ENCODE data around the gene GMDS. TPM values are rescaled to one million over a fixed set of nuclear protein-coding genes. Genes with fewer than 3 reads are reported as not detected.

Gene GMDS
- total RNA-seq, 1 experiment from 2014 or later: 23.2 TPM

DNA sequence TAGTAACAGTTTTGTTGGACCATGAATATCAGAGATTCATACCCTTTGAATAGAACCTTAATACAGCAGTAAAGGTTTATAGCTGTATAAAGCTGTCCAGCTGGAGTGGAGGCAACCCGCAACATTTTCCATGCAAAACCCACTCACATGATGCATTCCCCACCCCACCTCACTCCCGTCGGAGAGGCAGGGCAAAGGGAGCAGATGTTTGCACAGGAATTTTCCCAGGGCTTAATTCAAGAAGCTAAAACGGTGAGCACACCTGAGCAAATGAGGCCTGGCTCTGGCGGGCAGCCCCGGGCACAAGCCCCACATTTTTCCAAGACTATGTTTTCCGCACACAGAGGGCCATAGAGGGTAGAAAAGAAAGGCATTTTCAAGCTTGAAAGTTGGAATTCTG, 444.0 kb downstream of the GMDS start:
- no peak for DNase-seq (ENCODE audit: low read depth)

DNA sequence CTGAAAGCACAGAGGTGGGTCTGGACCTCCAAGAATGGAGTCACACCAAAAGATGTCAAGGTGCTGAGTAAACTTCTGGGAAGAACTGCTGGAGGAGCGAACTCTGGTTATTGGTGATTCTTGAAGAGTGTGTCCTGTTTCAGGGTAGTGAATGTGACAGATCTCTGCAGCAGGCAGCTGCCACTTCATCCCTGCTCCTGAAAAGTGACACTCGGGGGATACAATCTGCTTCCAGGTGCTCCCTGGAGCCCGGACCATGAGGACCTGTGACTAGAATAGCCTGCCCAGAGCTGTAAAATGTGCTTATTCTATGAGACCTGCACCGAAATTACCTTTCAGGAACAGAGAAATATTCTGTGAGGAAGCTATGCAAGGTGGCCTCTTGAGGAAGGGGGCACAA, 444.6 kb downstream of the GMDS start:
- DNase-seq (ENCODE audit: low read depth): no peak

DNA sequence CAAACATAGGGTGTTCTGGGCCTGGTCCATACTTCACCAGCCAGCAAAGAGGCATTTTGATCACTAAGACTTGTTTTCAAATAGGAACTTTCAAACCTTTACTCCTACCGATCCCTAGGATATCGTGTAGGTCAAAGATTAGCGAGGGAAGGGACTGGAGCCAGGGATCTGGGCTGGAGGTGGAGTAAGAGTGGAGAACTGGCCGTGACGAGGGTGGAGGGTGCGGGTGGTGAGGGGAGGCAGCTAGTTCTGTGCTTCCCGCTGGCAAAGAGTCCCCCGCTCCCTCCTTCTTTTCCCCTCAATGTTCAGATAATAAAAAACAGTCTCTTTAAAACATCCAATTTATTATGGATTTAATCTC, 446.5 kb downstream of the GMDS start:
- no peak for DNase-seq (ENCODE audit: low read depth)

DNA sequence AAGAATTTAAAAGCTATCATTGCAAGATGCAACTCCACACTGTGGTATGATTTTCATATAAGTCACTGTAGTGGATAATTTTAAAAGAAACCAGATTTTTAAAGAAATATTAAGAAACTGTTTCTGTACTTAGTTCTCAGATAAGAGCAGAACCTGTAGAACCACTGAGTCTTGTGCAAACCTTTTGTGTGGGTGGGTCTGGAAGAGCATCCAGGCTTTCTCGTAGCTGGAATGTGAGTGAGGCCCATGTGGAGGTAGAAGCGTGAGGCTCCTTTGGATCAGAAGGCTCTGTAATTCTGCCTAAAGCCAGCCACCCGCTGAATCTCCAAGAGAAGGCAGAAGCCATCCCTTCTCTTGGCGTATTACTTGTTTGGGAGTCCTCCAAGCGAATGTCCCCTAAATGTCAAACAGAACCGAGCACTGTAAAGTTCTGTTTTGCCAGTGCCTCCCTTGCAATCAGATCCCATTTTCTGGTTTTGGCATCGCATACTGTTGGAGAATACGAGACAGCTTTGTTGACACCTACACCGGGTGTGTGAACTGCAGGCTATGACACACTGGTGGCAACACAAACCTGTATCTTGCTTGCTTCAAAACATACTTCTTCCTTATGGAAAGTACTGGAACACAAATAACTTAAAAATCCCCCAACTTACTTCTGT, 447.0 kb downstream of the GMDS start:
- DNase-seq (ENCODE audit: low read depth): no peak

DNA sequence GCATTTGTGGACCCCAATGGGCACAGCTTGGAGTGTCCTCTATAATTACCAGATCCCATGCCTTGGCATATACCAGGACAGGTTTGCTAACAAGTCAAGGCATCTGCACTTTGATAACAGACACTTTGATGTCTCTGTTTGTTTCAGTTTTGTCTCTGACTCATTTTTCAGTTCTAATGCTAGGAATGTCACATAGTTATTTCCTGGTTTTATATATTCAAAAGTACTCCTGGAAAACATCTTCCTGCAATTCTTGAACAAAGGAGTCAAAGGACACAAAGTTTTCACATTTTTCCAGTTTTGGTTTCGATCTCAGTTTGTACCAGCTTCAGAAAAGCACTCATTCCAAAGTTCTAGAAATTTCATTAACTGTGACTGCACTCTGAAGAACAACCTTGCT, 447.6 kb downstream of the GMDS start:
- peak; percentile 63 for DNase-seq (ENCODE audit: low read depth)

DNA sequence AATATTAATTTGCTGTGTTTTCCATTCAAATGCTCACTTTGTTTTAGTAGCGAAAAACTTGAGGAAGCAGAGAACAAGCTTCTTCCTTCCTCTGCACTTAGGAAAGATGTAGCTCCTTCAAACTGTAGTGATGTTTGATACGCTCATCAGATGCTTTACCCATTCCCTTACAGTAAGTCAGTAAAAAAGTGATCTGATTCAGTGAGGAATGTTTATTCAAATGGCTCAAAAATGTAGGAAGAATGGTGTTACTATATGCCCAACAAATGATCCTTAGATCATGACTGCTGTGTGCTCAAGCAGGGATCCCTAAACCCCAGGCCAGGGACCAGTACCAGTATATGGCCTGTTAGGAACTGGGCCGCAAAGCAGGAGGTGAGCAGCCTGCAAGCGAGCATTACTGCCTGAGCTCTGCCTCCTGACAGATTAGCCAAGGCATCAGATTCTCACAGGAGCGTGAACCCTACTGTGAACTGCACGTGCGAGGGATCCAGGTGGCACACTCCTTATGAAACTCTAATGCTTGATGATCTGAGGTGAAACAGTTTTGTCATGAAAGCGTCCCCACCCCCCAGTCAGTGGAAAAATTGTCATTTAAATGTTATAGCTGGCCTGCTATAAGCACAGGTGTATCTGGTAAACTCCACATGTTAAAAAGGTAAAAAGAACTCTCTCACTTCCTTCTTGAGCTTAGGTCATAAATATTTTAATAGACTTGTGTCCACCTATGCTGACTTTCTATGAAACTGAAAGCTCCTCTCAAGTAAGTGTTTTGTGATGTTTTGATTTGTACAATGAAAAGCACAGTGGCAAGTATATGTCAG, 448.5 kb downstream of the GMDS start:
- DNase-seq (ENCODE audit: low read depth): no peak

DNA sequence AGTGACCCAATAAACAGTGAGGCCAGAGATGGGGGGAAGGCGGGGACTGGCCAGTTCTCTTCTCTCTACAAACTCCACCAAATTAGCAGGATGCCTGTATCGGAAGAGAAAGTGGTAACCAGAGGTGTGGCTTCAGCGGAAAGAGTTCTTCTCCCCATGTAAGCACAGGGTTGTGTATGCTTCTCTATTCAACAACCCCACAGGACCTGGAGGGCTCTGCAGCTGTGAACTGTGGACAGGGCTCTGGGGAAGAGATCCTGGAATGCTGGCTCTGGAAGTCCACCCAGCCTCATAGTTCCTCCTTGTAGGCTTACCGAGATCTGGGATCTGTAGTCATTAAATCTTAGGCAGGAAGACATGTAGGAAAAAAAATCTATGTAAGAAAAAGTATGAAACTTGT, 449.5 kb downstream of the GMDS start:
- no peak for DNase-seq (ENCODE audit: low read depth)

DNA sequence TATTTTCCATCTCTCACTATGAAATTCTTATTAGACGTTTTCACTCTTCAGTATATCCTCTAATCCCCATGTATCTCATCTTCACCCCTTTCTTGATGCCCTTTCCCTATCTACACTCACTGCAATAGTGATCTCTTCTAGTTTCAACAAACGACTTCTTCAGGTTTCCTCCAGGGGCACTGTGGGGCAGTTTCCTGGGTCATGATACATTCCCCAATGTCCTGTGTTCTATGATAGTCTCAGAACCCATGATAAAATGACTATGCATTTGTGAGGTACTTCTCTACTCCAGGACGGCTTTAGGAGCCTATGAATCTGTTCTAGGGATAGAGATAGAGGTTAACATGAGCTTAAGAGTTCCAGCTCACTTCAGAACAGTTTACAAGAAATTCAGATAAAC, 452.4 kb downstream of the GMDS start:
- DNase-seq (ENCODE audit: low read depth): peak; percentile 52

DNA sequence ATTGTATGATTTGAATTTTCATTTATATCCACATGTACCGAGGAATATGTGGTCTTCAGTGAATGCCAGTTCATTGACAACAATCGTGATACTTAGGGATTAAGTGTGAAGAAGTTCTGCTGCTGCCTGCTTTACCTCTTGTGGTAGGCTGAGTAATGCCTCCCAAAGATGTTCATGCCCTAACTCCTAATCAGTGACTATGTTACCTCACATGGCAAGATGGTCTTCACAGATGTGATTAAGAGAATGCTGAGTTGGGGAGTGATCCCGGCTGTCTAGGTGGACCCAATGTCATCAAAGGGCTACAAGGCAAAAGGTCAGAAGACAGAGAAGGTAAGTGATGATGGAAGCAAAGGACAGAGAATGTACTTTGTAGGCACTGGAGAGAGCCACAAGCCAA, 454.7 kb downstream of the GMDS start:
- DNase-seq (ENCODE audit: low read depth): no peak

DNA sequence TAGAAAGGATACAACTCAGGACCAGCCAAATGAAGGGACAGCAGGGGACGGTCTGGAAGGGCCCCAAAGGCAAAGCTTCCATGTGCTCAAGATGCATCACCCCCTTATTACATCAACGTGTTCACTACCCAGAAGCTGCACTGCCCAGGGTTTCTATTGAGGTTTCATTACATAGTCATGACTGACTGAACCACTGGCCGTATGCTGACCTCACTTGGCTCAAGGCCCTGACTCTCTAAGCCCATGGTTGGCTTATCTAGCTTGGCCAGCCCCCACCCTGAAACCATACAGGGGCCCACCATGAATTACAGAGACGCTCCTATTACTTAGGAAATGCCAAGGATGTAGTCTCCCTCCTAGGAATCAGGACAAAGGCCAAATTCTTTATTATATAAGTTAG, 456.3 kb downstream of the GMDS start:
- DNase-seq (ENCODE audit: low read depth): peak; percentile 84

DNA sequence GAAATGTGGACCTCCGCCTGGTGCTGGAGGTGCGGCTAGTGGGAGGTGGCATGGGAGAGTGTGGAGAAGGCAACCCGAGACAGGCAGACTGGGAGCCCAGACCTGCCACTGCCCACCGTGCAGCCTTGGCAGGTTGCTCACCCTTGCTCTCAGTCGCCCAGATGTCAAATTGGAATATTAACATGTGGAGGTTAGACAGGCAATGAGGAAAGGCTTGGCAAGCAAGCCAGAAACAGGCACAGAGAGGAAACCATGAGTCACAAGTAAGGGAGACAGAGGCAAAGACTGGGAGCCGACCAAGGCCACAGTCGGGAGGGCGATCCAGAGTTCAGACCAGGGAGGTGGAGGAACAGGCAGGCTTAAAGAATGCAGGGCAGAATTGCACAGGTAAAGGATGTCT, 457.5 kb downstream of the GMDS start:
- peak; percentile 90 for DNase-seq (ENCODE audit: low read depth)

DNA sequence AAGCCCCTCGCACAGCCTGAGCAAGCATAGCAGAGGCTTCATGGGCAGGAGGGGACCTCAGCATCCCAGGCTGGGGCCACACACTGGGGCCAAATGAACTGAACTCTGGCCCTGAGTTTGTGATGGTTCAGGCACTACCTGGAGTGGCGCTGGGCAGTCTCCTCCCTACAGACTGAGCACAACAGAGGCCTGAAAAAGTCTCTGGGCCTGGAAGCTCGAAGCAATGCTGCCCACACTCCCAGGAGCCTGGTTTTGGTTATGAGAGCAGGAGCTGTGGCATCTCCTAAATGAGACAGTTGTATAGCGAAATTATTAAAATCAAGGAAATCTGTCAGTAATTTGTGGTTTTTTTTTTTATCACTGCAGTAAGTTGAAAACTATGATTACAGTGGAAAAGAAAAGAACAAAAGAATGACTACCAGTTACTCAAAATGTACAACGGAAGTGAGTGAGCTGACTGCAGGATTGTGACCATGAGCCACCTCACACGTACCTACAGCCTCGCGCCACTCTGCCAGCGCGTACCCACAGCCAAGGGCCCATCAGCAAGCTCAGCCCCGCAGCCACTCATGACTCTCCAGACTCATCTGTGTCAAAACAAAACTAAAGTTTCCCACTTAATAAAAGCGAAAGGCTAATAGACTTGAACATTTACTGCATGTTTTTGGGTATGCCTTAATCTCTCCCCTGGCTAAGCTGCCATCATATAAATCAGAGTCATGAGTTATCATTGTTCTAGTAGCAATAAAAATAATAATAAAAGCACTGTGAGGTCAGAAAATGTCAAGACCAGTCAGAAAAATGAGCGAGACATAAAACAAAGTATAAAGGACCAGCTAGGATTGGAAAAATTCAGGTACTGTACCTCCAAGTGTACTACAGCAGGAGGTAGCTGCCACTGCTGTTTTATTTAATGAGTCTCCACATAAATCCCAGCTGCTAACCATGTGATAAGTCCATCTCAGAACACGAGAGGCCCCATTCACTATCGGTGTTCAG, 458.7 kb downstream of the GMDS start:
- DNase-seq (ENCODE audit: low read depth): peak; percentile 25

DNA sequence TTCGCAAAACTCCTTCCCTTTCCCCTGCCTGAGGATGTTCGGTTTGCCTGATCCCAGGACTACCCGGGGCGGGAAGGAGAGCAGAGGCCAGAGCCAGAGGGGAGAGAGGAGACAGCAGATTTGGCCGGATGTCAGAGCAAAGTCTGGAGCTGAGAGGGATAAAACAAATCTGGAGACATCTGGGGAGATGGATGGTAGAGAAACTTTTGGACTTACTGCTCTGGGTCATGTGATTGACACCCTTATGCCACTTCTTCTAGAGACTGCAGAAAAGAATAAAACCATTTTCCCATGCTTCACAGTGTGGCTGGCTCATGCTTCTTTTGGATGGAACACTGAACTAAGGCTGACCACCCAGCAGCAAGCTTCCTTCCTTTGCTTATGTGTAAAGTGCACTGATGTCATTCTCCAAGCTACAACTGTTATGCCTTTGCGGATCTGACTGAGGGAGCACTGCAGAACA, 461.0 kb downstream of the GMDS start:
- no peak for DNase-seq (ENCODE audit: low read depth)

DNA sequence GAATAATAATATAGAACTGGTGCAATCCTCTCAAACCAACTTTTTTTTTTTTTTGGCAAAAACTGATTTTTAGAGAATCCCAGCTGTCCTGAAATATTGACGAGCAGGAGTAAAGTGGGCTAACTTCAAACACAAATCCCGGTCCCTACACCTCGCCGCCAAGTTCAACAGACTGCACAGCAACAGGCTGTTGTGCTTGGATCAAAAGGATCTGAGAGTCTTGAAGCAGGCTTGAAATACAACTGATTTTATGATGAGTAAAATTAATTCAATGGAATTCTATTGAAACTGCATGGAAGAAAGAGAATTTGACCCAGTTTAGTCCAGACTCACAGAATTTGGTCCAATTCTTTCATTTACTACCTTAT, 463.6 kb downstream of the GMDS start:
- no peak for DNase-seq (ENCODE audit: low read depth)

DNA sequence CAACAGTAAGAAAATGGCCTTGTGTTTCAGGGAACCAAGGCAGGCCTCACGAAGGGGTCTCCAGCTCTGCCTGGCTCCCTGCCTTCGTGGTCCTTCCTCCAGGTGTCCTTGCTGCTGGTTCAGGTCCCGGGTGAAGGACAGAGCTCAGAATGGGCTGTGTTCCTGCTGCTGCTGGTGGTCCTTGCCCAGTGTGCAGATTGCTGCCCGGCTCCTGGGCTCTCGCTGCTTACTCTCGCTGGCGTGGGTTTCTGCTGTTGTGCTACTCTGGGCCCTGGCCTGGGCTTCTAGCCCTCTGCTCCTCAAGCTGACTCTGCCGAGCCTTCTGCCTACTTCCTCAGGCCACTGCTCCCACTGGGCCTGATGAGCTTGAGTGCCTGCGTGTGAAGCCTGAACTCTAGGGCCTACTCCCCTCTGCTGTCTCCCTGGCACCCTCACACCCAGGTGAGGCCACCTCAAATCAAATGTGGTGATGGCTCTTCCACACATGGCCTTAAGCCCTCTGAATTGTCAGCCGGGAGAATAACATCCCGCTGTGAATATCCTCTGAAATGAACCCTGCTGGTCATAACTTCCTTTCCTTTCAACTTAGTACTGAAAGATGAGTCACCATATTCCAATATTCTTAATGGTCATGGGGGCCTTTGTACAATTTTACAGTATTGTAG, 464.1 kb downstream of the GMDS start:
- DNase-seq (ENCODE audit: low read depth): no peak

DNA sequence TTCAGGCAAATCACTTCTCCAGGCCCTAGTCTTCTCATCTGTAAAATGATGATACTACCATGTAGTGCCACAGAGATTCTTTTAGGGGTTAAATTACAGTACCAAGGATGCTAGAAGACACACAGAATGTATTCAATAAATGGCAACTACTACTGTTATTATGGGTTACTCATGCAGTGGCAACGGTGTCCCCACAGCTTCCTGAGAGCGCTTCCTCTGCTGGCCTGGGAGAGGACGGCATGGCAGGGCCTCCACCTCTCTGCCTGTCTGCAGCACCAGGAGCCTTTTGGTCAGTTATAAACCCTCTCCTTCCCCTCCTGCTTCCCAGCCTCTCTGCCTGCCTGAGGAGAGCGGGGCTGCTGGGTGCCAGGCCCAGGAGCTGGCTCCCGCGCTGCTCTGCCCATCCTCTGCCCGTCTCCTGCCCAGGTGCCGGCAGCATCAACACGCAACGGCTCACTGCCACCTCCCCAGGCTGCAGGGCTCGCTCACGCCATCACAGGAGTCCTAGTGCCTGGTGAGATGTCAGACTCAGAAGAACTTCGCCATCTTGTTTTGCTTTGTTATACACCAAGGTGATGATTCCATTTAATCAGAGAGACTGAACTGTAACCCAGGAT, 465.0 kb downstream of the GMDS start:
- DNase-seq (ENCODE audit: low read depth): no peak

DNA sequence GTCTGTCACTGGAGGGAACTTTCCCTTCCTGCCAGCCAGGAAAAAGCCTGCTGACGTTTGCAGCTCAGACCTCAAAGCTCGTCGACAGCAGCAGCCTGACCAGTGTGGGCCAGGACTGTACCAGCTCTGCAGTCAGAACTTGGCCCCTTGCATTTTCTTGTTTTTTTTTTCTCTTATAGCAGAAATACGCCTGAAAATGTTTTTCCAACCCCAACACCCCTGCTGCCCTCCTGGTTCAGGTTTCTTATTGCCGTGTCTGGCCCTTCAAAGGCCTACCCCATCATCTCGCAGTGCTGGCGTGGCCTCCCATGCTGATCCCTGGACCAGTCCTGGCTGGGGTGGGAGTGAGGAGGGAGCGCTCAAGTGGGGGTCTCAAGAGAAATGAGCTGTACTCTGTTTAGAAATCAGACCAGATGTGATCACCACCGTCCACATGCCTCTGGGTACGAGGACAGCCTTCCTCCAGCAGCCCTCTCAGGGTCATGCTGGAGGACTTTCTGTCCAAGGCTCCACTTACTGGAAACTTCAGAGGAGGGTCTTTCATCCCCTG, 466.6 kb downstream of the GMDS start:
- no peak for DNase-seq (ENCODE audit: low read depth)

DNA sequence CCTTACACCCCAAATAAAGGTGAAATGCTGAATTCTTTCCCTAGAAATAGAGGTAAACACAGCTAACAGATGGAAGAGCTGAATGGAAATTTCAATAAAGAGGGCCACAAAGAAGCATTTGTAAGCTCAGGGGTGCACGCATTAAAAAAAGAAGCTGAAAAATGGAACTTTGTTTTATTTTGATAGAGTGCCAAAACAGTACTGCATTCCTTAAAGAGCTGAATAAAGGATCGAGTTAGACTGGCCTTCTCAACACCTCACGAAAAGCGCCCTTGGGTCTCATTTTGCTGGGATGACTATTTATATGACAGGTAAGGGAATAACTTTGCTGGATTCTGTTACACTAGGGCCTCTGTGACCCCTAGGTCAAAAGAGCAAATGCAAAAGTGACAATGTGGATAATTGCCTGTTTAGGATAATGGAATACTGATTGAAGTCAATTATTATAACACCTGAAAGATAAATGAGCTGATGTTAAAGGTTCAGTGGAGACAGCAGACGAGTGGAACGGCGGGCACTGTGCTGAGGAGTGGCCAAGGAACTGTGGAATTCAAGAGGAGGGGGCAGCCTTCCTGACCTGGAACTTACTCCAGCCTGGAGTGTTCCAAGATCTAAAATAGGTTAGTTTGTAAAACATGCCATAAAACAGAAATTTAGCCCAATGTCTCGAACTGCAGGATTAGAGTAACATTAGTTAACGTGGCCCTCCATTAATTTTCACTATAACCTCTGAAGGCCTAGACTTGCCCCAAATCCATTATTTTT, 467.3 kb downstream of the GMDS start:
- no peak for DNase-seq (ENCODE audit: low read depth)

DNA sequence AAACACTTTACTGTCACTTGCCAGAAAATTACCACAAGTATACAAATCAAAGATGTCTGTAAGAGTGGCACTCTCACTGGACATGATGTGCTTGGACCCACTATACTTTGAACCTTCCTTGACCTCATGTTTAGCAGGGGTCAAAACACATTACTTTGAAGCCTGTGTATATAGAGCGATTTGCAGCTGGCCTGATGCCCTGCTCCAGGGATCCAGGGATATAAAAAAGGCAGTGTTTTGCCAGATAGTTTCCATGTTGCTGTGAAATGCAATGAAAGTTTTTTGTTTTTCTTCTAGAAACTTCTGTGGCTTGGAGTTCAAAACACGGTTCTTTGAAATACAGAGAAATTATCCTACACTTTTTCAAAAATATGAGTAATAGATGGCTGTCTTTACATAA, 470.0 kb downstream of the GMDS start:
- DNase-seq (ENCODE audit: low read depth): no peak

DNA sequence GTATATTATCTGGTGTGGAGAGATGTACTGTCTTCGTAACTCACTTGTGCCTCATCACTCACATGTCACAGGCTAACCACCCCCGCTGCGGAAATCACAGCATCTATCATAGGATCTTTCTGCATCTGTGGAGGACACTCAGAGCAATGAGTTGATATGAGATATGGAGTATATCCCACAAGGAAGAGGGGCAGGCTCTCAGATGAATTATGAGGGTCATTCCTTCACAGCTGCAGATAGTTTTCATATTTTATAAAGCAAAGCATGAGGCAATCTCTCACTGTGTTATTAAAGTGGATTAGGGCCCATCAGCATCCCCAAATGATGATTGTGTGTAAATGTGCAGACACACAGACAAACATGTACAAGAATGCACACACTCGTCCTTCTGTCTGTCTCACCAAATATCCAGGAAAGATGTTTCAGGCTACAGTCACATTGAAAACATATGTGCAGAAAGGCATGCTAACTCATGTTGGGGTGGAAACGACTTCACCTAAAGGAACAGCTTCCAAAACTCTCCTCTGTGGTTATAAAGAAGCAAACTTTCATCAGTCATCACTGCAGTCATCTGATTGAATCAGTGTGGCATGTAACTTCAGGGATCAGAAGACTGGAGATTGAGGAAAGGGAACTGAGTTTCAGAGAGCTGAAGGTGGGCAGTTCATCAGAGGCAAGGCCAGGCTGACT, 471.0 kb downstream of the GMDS start:
- DNase-seq (ENCODE audit: low read depth): no peak

All from M059J (cell line).